GM18508 (cell line): ENCODE results near the gene TMEM143.
"Not testable (repeated sequence)": the region's sequence is repeated elsewhere in the genome, so short reads cannot be mapped to it uniquely, and the experiment has no call there.

Experiments used
- ATAC-seq: cut with Tn5 transposase; IDR thresholded peaks from one replicate; pipeline ENCODE4 v1.9.1; 2021; ENCODE audit warnings: moderate number of reproducible peaks; ENCODE audit not compliant: insufficient read depth, unreplicated experiment

Gene TMEM143

GRCh38 chr19:48301886-48302599 lies 61.7 kb downstream of the TMEM143 start:
- no peak for ATAC-seq

GRCh38 chr19:48297975-48298374 lies 65.8 kb downstream of the TMEM143 start:
- ATAC-seq = no peak

- no peak for ATAC-seq
Measured at GRCh38 chr19:48296963-48297734, 66.6 kb downstream of the TMEM143 start.

GRCh38 chr19:48295458-48295857 lies 68.3 kb downstream of the TMEM143 start:
- ATAC-seq = no peak

GRCh38 chr19:48292798-48293197 lies 70.9 kb downstream of the TMEM143 start:
- ATAC-seq = no peak

- not testable (repeated sequence) for ATAC-seq
Measured at GRCh38 chr19:48291489-48291815, 72.3 kb downstream of the TMEM143 start.

GRCh38 chr19:48290771-48291488 lies 72.8 kb downstream of the TMEM143 start:
- ATAC-seq = no peak

- ATAC-seq = no peak
Measured at GRCh38 chr19:48290401-48290770, 73.4 kb downstream of the TMEM143 start.

- ATAC-seq = no peak
Measured at GRCh38 chr19:48287748-48288147, 76.0 kb downstream of the TMEM143 start.

GRCh38 chr19:48284896-48285295 lies 78.8 kb downstream of the TMEM143 start:
- ATAC-seq = no peak

- no peak for ATAC-seq
Measured at GRCh38 chr19:48283908-48284307, 79.8 kb downstream of the TMEM143 start.
